Lower lobe of right lung (tissue), 2 donors: ENCODE measurements around the gene ASIC2. TPM values are rescaled to one million over a fixed set of nuclear protein-coding genes. Genes with fewer than 3 reads are reported as not detected.

Experiments
- ATAC-seq, 2 donors: fragments of 200-7000 bp; cut with Tn5 transposase; one replicate each; pipeline ENCODE4 v1.9.1; 2020 to 2022; ENCODE audit warnings: mild to moderate bottlenecking in 2 of 2, moderate library complexity in 2 of 2
- DNase-seq: peaks from one replicate; pipeline ENCODE4 v3.0.0-alpha.2; 2020
- H3K27ac ChIP-seq: fragments of 200-600 bp; one replicate; pipeline ENCODE4 v1.8.0; 2022
- H3K27me3 ChIP-seq: fragments of 200-600 bp; one replicate; pipeline ENCODE4 v1.8.0; 2022; ENCODE audit warnings: low read depth
- H3K36me3 ChIP-seq: fragments of 200-600 bp; one replicate; pipeline ENCODE4 v1.8.0; 2022; ENCODE audit warnings: mild to moderate bottlenecking
- H3K4me1 ChIP-seq: fragments of 200-600 bp; one replicate; pipeline ENCODE4 v1.8.0; 2022
- H3K4me3 ChIP-seq: fragments of 200-600 bp; one replicate; pipeline ENCODE4 v1.8.0; 2022; ENCODE audit warnings: mild to moderate bottlenecking
- H3K9me3 ChIP-seq: fragments of 200-600 bp; one replicate; pipeline ENCODE4 v1.8.0; 2022
- intact Hi-C: fragments of 100-400 bp; cut with DNase I; formaldehyde crosslinking; loops from one replicate; pipeline ENCODE4 v1.11.0; 2022
- total RNA-seq: library from RNA; stranded (reverse); fragmentation: NEBNext Ultra II Directional; extraction: Animal tissue kit (Norgen Biotek cat#: 25700); gene quantifications from one replicate; pipeline ENCODE4 v1.2.1, GENCODE V29; 2021
- TF ChIP-seq, protein P1 (sequence below): fragments of 200-600 bp; IDR thresholded peaks from one replicate; pipeline ENCODE4 v1.8.0; 2022; ENCODE audit warnings: antibody characterized with exemption, mild to moderate bottlenecking
- donor health status: DM: no; HTN: yes; CAD: no; lungs with severe emphysema.

ASIC2 gene
- total RNA-seq, 1 donor from 2014 or later: not detected

DNA sequence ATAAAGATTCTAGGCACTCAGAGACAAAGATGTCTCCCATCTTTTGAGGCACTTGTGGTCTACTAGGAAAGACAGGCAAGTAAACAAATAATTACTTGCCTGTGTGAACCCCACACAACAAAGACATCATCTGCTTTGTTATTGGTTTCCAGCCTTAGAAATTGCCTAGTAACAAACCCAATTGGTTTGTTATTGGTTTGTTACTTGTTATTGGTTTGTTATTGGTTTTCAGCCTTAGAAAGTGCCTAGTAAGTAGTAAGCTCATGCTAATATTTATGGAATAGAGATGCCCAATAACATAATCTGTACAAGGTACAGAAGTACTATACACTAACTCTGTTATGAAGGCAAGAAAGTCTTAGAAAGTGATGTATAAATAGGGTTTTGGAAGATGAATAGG is 67.1 kb downstream of the ASIC2 start:
- H3K36me3 ChIP-seq: no peaks in the 10 kb centered on the region
- H3K4me3 ChIP-seq: no peak overlapping the region
- no peaks in the 10 kb centered on the region for H3K27me3 ChIP-seq
- H3K4me1 ChIP-seq: no peaks in the 10 kb centered on the region
- H3K9me3 ChIP-seq: no peaks in the 10 kb centered on the region
- ATAC-seq (no peak), DNase-seq (no peak)
- no peak overlapping the region for H3K27ac ChIP-seq
- intact Hi-C loops: no loop called here
- TF ChIP-seq, protein P1, sequence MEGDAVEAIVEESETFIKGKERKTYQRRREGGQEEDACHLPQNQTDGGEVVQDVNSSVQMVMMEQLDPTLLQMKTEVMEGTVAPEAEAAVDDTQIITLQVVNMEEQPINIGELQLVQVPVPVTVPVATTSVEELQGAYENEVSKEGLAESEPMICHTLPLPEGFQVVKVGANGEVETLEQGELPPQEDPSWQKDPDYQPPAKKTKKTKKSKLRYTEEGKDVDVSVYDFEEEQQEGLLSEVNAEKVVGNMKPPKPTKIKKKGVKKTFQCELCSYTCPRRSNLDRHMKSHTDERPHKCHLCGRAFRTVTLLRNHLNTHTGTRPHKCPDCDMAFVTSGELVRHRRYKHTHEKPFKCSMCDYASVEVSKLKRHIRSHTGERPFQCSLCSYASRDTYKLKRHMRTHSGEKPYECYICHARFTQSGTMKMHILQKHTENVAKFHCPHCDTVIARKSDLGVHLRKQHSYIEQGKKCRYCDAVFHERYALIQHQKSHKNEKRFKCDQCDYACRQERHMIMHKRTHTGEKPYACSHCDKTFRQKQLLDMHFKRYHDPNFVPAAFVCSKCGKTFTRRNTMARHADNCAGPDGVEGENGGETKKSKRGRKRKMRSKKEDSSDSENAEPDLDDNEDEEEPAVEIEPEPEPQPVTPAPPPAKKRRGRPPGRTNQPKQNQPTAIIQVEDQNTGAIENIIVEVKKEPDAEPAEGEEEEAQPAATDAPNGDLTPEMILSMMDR: no peak

GRCh38 chr17:33225509-33225908 is 67.6 kb downstream of the ASIC2 start:
- no peak for DNase-seq
- TF ChIP-seq, protein P1: no peak
- intact Hi-C loops: no loop called here
- no peaks in the 10 kb centered on the region for H3K4me1 ChIP-seq
- H3K27ac ChIP-seq: no peak overlapping the region
- H3K9me3 ChIP-seq: no peaks in the 10 kb centered on the region
- no peak overlapping the region for H3K4me3 ChIP-seq
- no peak for ATAC-seq
- H3K36me3 ChIP-seq: no peaks in the 10 kb centered on the region
- no peaks in the 10 kb centered on the region for H3K27me3 ChIP-seq

GRCh38 chr17:33220036-33220435 is 73.1 kb downstream of the ASIC2 start:
- DNase-seq (no peak), ATAC-seq (no peak)
- Histone ChIP-seq H3K9me3 (no peaks in the 10 kb centered on the region), H3K27ac (no peak overlapping the region), H3K36me3 (no peaks in the 10 kb centered on the region), H3K27me3 (peaks cover 4% of the 10 kb centered on the region), H3K4me3 (no peak overlapping the region), H3K4me1 (no peaks in the 10 kb centered on the region)
- TF ChIP-seq, protein P1: no peak
- intact Hi-C loops: no loop called here

GRCh38 chr17:33218698-33219601 is 74.1 kb downstream of the ASIC2 start:
- Histone ChIP-seq H3K4me1 (no peaks in the 10 kb centered on the region), H3K4me3 (no peak overlapping the region), H3K27me3 (peaks cover 4% of the 10 kb centered on the region), H3K9me3 (no peaks in the 10 kb centered on the region), H3K27ac (no peak overlapping the region), H3K36me3 (no peaks in the 10 kb centered on the region)
- TF ChIP-seq, protein P1: no peak
- ATAC-seq (no peak), DNase-seq (no peak)
- intact Hi-C loops: no loop called here

DNA sequence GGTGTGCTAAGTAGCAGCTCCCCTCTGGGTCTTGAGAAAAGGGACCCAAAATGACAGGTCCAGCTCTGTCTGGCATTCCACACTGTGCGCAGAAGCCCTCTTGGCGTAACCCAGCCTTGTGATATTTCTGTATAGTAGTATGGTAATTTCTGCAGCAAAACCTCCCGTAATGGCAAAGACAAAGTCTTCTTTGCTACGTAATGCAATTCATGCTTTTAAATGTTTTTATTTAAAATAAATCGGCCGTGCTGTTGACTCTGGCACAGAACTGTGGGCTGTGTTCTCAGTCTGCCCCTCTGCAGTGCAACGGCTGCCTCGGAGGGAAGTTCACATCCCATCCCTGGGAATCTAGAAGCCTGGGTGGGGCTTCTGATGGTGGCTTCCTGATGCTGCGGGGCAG is 75.2 kb downstream of the ASIC2 start:
- intact Hi-C loops: no loop called here
- H3K4me3 ChIP-seq: no peak overlapping the region
- H3K36me3 ChIP-seq: no peaks in the 10 kb centered on the region
- DNase-seq: no peak
- H3K4me1 ChIP-seq: no peaks in the 10 kb centered on the region
- ATAC-seq: no peak
- TF ChIP-seq, protein P1: no peak
- H3K27ac ChIP-seq: no peak overlapping the region
- H3K9me3 ChIP-seq: no peaks in the 10 kb centered on the region
- peaks cover 4% of the 10 kb centered on the region for H3K27me3 ChIP-seq
